SK-N-SH (cell line): ENCODE measurements around the gene LRMDA.

Experiments used
- CHD2 ChIP-seq: fragments of 150-350 bp; IDR thresholded peaks from 2 replicates; pipeline ENCODE4 v1.6.1; 2018; ENCODE audit warnings: low read length; ENCODE audit not compliant: partially characterized antibody
- CTCF ChIP-seq: fragments of 200-600 bp; sonication (generic); IDR thresholded peaks from 2 replicates; pipeline ENCODE4 v1.6.1; 2017; ENCODE audit warnings: antibody characterized with exemption, mild to moderate bottlenecking, moderate library complexity
- EP300 ChIP-seq, 2 experiments: IDR thresholded peaks; 2 replicates each; pipeline versions ENCODE4 v1.4.0 to v1.6.1; 2012; ENCODE audit warnings: borderline replicate concordance in 1 of 2, low read depth in 1 of 2, low read length in 1 of 2
- FOXJ3 ChIP-seq: sonication (generic); formaldehyde crosslinking; IDR thresholded peaks from 2 replicates; pipeline ENCODE4 v1.5.1; 2020; ENCODE audit warnings: mild to moderate bottlenecking, missing genetic modification reagents
- FOXM1 ChIP-seq: IDR thresholded peaks from 2 replicates; pipeline ENCODE4 v1.4.0; 2012; ENCODE audit warnings: low read depth, mild to moderate bottlenecking
- IRF3 ChIP-seq: fragments of 150-350 bp; IDR thresholded peaks from 2 replicates; pipeline ENCODE4 v1.6.1; 2016; ENCODE audit warnings: mild to moderate bottlenecking, low read depth, low read length
- JUND ChIP-seq: IDR thresholded peaks from 2 replicates; pipeline ENCODE4 v1.4.0; 2012
- MAX ChIP-seq: IDR thresholded peaks from 2 replicates; pipeline ENCODE4 v1.4.0; 2012; ENCODE audit warnings: low read depth
- POLR2AphosphoS5 ChIP-seq: IDR thresholded peaks from 2 replicates; pipeline ENCODE4 v1.6.1; 2012; ENCODE audit warnings: low read depth, low read length
- TCF12 ChIP-seq: IDR thresholded peaks from 2 replicates; pipeline ENCODE4 v1.4.0; 2012
- TF ChIP-seq, protein P1 (sequence below): IDR thresholded peaks from 2 replicates; pipeline ENCODE4 v1.4.0; 2012; ENCODE audit warnings: low read depth, borderline replicate concordance

- TF ChIP-seq CTCF (no peak), FOXM1 (no peak), FOXJ3 (CRISPR knock-in tag) (no peak), EP300 (IDR thresholded peaks at IDR 0.05; ENCODE audit: borderline replicate concordance in 1 of 2, low read depth in 1 of 2, low read length in 1 of 2) (no peak), IRF3 (no peak), JUND (no peak), CHD2 (no peak), POLR2AphosphoS5 (no peak), MAX (no peak), TCF12 (no peak)
- TF ChIP-seq, protein P1, sequence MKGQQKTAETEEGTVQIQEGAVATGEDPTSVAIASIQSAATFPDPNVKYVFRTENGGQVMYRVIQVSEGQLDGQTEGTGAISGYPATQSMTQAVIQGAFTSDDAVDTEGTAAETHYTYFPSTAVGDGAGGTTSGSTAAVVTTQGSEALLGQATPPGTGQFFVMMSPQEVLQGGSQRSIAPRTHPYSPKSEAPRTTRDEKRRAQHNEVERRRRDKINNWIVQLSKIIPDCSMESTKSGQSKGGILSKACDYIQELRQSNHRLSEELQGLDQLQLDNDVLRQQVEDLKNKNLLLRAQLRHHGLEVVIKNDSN: no peak
Observed at GRCh38 chr10:76168437-76168836, 737.0 kb downstream of the LRMDA start.
